Measurements from ENCODE around the gene ST6GALNAC6.
A peak's percentile ranks its signal among the peaks of the same experiment; 100 is the strongest.
"Not testable (repeated sequence)": the region's sequence is repeated elsewhere in the genome, so short reads cannot be mapped to it uniquely, and the experiment has no call there.

Gene ST6GALNAC6

GRCh38 chr9:127874301-127875221, 24.8 kb downstream of the ST6GALNAC6 start:
- DNase-seq: no peak

- DNase-seq: no peak
These were observed 25.5 kb downstream of the ST6GALNAC6 start for GRCh38 chr9:127873886-127874285.

- no peak for DNase-seq
These were observed 26.1 kb downstream of the ST6GALNAC6 start for GRCh38 chr9:127873223-127873691.

- DNase-seq: no peak
These were observed 26.8 kb downstream of the ST6GALNAC6 start for GRCh38 chr9:127872369-127873222.

- DNase-seq: no peak
These were observed 27.9 kb downstream of the ST6GALNAC6 start for GRCh38 chr9:127871531-127871930.

- DNase-seq: no peak
These were observed 28.5 kb downstream of the ST6GALNAC6 start for GRCh38 chr9:127870887-127871286.

- DNase-seq: not testable (repeated sequence)
These were observed 29.3 kb downstream of the ST6GALNAC6 start for GRCh38 chr9:127870153-127870491.

GRCh38 chr9:127869310-127870152, 29.9 kb downstream of the ST6GALNAC6 start:
- DNase-seq: peak; percentile 62

- DNase-seq: no peak
These were observed 31.0 kb downstream of the ST6GALNAC6 start for GRCh38 chr9:127868278-127868902.

GRCh38 chr9:127867356-127868277, 31.8 kb downstream of the ST6GALNAC6 start:
- no peak for DNase-seq

- DNase-seq: no peak
These were observed 32.9 kb downstream of the ST6GALNAC6 start for GRCh38 chr9:127866535-127866934.

GRCh38 chr9:127865645-127866464, 33.5 kb downstream of the ST6GALNAC6 start:
- DNase-seq: no peak

GRCh38 chr9:127863191-127863621, 36.2 kb downstream of the ST6GALNAC6 start:
- no peak for DNase-seq

GRCh38 chr9:127862075-127863011, 37.1 kb downstream of the ST6GALNAC6 start:
- no peak for DNase-seq

GRCh38 chr9:127860779-127861178, 38.6 kb downstream of the ST6GALNAC6 start:
- DNase-seq: no peak

- DNase-seq: no peak
These were observed 39.1 kb downstream of the ST6GALNAC6 start for GRCh38 chr9:127860260-127860659.

- no peak for DNase-seq
These were observed 41.3 kb downstream of the ST6GALNAC6 start for GRCh38 chr9:127858041-127858512.

- DNase-seq: no peak
These were observed 42.1 kb downstream of the ST6GALNAC6 start for GRCh38 chr9:127857278-127857677.
